ENCODE measurements around the gene KISS1. TPM values are rescaled to one million over a fixed set of nuclear protein-coding genes. Genes with fewer than 3 reads are reported as not detected.

KISS1 gene
- total and polyA plus RNA-seq, 4 experiments from 2014 or later = not detected

GRCh38 chr1:204157962-204158361 is 38.3 kb downstream of the KISS1 start:
- no peak overlapping the region for H3K4me3 Mint-ChIP-seq
- no peaks in the 10 kb centered on the region for H3K4me1 Mint-ChIP-seq
- Histone ChIP-seq H3K27me3 (ENCODE audit: insufficient read depth, low read length) (no peaks in the 10 kb centered on the region), H3K27ac (ENCODE audit: low read depth, low read length) (no peak overlapping the region), H3K36me3 (ENCODE audit: insufficient read depth, low read length) (no peaks in the 10 kb centered on the region), H3K9me3 (ENCODE audit: control insufficient read depth in 1 of 2, low read length in 2 of 2) (no peaks in the 10 kb centered on the region), H3K4me3 (ENCODE audit: low read length in 2 of 2) (no peak overlapping the region), H3K4me1 (ENCODE audit: insufficient read depth, low read length) (no peaks in the 10 kb centered on the region)
- intact Hi-C loops (cut with micrococcal nuclease) = no loop called here
- CTCF ChIA-PET (ENCODE audit: partially characterized antibody) = interaction anchor here (0.8 to 13.2 kb wide), 4 partner anchors 9 to 205 kb away, joined by 3 to 153 read pairs (median 5); no protein-coding TSS in a partner anchor
- H3K27ac Mint-ChIP-seq = peak overlapping the region in 1 of 7 donors; percentile 30
- H3K27me3 Mint-ChIP-seq = peaks cover 3 to 4% of the 10 kb centered on the region in 2 donors
- H3K9me3 Mint-ChIP-seq = no peaks in the 10 kb centered on the region
- DNase-seq = no peak
- no peaks in the 10 kb centered on the region for H3K36me3 Mint-ChIP-seq
- POLR2A ChIA-PET (ENCODE audit: partially characterized antibody) = no interaction called here

GRCh38 chr1:204155881-204156280 is 40.4 kb downstream of the KISS1 start:
- DNase-seq = no peak
- no peak overlapping the region for H3K27ac Mint-ChIP-seq
- intact Hi-C loops (cut with micrococcal nuclease) = no loop called here
- Histone ChIP-seq H3K4me3 (ENCODE audit: low read length in 2 of 2) (no peak overlapping the region), H3K27ac (ENCODE audit: low read depth, low read length) (no peak overlapping the region), H3K4me1 (ENCODE audit: insufficient read depth, low read length) (peaks cover 8% of the 10 kb centered on the region), H3K27me3 (ENCODE audit: insufficient read depth, low read length) (no peaks in the 10 kb centered on the region), H3K36me3 (ENCODE audit: insufficient read depth, low read length) (no peaks in the 10 kb centered on the region), H3K9me3 (ENCODE audit: control insufficient read depth in 1 of 2, low read length in 2 of 2) (no peaks in the 10 kb centered on the region)
- no peaks in the 10 kb centered on the region for H3K9me3 Mint-ChIP-seq
- H3K36me3 Mint-ChIP-seq = no peaks in the 10 kb centered on the region
- H3K4me3 Mint-ChIP-seq = no peak overlapping the region
- peaks cover 2% of the 10 kb centered on the region in 2 donors for H3K27me3 Mint-ChIP-seq
- peaks cover 0 to 1% (median 0%) of the 10 kb centered on the region in 4 donors for H3K4me1 Mint-ChIP-seq
- POLR2A ChIA-PET (ENCODE audit: partially characterized antibody) = no interaction called here
- CTCF ChIA-PET (ENCODE audit: partially characterized antibody) = interaction anchor here (13.2 kb wide), 1 partner anchor 207 kb away, joined by 153 read pairs; no protein-coding TSS in a partner anchor

GRCh38 chr1:204154568-204155255 is 41.6 kb downstream of the KISS1 start:
- Mint-ChIP-seq H3K27ac (peak overlapping the region in 1 of 7 donors; percentile 31), H3K4me3 (peak overlapping the region in 2 of 8 donors; percentile 30 to 36)

GRCh38 chr1:204153667-204154066 is 42.6 kb downstream of the KISS1 start:
- H3K4me3 ChIP-seq (ENCODE audit: low read length in 2 of 2) = no peak overlapping the region
- H3K27ac ChIP-seq (ENCODE audit: low read depth, low read length) = no peak overlapping the region
- Mint-ChIP-seq H3K4me1 (peaks cover 0 to 18% (median 3%) of the 10 kb centered on the region in 4 donors), H3K27ac (peak overlapping the region in 1 of 7 donors; percentile 51), H3K9me3 (no peaks in the 10 kb centered on the region), H3K27me3 (peaks cover 0 to 2% of the 10 kb centered on the region in 2 donors), H3K36me3 (no peaks in the 10 kb centered on the region), H3K4me3 (peak overlapping the region in 2 of 8 donors; percentile 10 to 48)
- H3K9me3 ChIP-seq (ENCODE audit: control insufficient read depth in 1 of 2, low read length in 2 of 2) = no peaks in the 10 kb centered on the region
- intact Hi-C loops (cut with micrococcal nuclease) = no loop called here
- POLR2A ChIA-PET (ENCODE audit: partially characterized antibody) = no interaction called here
- DNase-seq = no peak
- H3K36me3 ChIP-seq (ENCODE audit: insufficient read depth, low read length) = no peaks in the 10 kb centered on the region
- peaks cover 8% of the 10 kb centered on the region for H3K4me1 ChIP-seq (ENCODE audit: insufficient read depth, low read length)
- H3K27me3 ChIP-seq (ENCODE audit: insufficient read depth, low read length) = no peaks in the 10 kb centered on the region
- CTCF ChIA-PET (ENCODE audit: partially characterized antibody) = interaction anchor here (0.9 to 1.3 kb wide), 2 partner anchors 9 to 244 kb away, joined by 3 to 4 read pairs; no protein-coding TSS in a partner anchor

More at GRCh38 chr1:204154568-204155255, 41.6 kb downstream of the KISS1 start:
- H3K4me3 ChIP-seq (ENCODE audit: low read length in 2 of 2) = no peak overlapping the region
- peaks cover 8% of the 10 kb centered on the region for H3K4me1 ChIP-seq (ENCODE audit: insufficient read depth, low read length)
- intact Hi-C loops (cut with micrococcal nuclease) = no loop called here
- no peaks in the 10 kb centered on the region for H3K36me3 ChIP-seq (ENCODE audit: insufficient read depth, low read length)
- no peaks in the 10 kb centered on the region for H3K27me3 ChIP-seq (ENCODE audit: insufficient read depth, low read length)
- ChIA-PET POLR2A (ENCODE audit: partially characterized antibody) (no interaction called here), CTCF (ENCODE audit: partially characterized antibody) (interaction anchor here (0.9 kb wide), 1 partner anchor 8 kb away, joined by 4 read pairs; no protein-coding TSS in a partner anchor)
- no peak overlapping the region for H3K27ac ChIP-seq (ENCODE audit: low read depth, low read length)
- no peaks in the 10 kb centered on the region for H3K9me3 ChIP-seq (ENCODE audit: control insufficient read depth in 1 of 2, low read length in 2 of 2)
- H3K27me3 Mint-ChIP-seq = peaks cover 2% of the 10 kb centered on the region in 2 donors
- no peaks in the 10 kb centered on the region for H3K9me3 Mint-ChIP-seq
- DNase-seq = no peak
- no peaks in the 10 kb centered on the region for H3K36me3 Mint-ChIP-seq
- peaks cover 0 to 13% (median 3%) of the 10 kb centered on the region in 4 donors for H3K4me1 Mint-ChIP-seq

GRCh38 chr1:204152310-204153044 is 43.8 kb downstream of the KISS1 start:
- DNase-seq = no peak
- peak overlapping the region in 1 of 2 donors; percentile 49 for H3K4me3 ChIP-seq (ENCODE audit: low read length in 2 of 2)
- no peaks in the 10 kb centered on the region for H3K36me3 ChIP-seq (ENCODE audit: insufficient read depth, low read length)
- peaks cover 0 to 2% of the 10 kb centered on the region in 2 donors for H3K27me3 Mint-ChIP-seq
- H3K36me3 Mint-ChIP-seq = no peaks in the 10 kb centered on the region
- H3K27me3 ChIP-seq (ENCODE audit: insufficient read depth, low read length) = no peaks in the 10 kb centered on the region
- intact Hi-C loops (cut with micrococcal nuclease) = no loop called here
- peaks cover 8% of the 10 kb centered on the region for H3K4me1 ChIP-seq (ENCODE audit: insufficient read depth, low read length)
- H3K27ac ChIP-seq (ENCODE audit: low read depth, low read length) = no peak overlapping the region
- peak overlapping the region in 6 of 7 donors; percentile 35 to 80 (median 64) for H3K27ac Mint-ChIP-seq
- peak overlapping the region; percentile 67 to 85 (median 76) for H3K4me3 Mint-ChIP-seq
- POLR2A ChIA-PET (ENCODE audit: partially characterized antibody) = interaction anchor here (0.9 to 1.2 kb wide), 2 partner anchors 223 to 387 kb away, joined by 4 read pairs; partner anchors contain the start of gene LAX1
- H3K9me3 Mint-ChIP-seq = no peaks in the 10 kb centered on the region
- CTCF ChIA-PET (ENCODE audit: partially characterized antibody) = interaction anchor here (1.3 to 2.0 kb wide), 3 partner anchors 10 to 246 kb away, joined by 3 to 9 read pairs (median 6); no protein-coding TSS in a partner anchor
- H3K4me1 Mint-ChIP-seq = peaks cover 0 to 27% (median 3%) of the 10 kb centered on the region in 4 donors
- H3K9me3 ChIP-seq (ENCODE audit: control insufficient read depth in 1 of 2, low read length in 2 of 2) = no peaks in the 10 kb centered on the region

GRCh38 chr1:204151552-204152309 is 44.6 kb downstream of the KISS1 start, which contains the start of gene ETNK2:
TSS of gene ETNK2 (minus strand) at chr1:204152044. CDS start at chr1:204151852, 192 bp downstream.
- no peaks in the 10 kb centered on the region for H3K27me3 ChIP-seq (ENCODE audit: insufficient read depth, low read length)
- ChIA-PET CTCF (ENCODE audit: partially characterized antibody) (interaction anchor here (2.0 kb wide), 2 partner anchors 11 to 13 kb away, joined by 6 to 9 read pairs; no protein-coding TSS in a partner anchor), POLR2A (ENCODE audit: partially characterized antibody) (interaction anchor here (0.9 to 1.2 kb wide), 3 partner anchors 224 to 387 kb away, joined by 3 to 4 read pairs (median 4); partner anchors contain the start of gene LAX1)
- H3K4me1 ChIP-seq (ENCODE audit: insufficient read depth, low read length) = peaks cover 8% of the 10 kb centered on the region
- peak within 1 kb of the TSS in 6 of 7 donors; percentile 48 to 92 (median 74) for H3K27ac Mint-ChIP-seq
- H3K4me3 Mint-ChIP-seq = peak within 1 kb of the TSS; percentile 73 to 85 (median 77)
- H3K4me3 ChIP-seq (ENCODE audit: low read length in 2 of 2) = peak within 1 kb of the TSS in 1 of 2 donors; percentile 59
- H3K9me3 ChIP-seq (ENCODE audit: control insufficient read depth in 1 of 2, low read length in 2 of 2) = no peaks in the 10 kb centered on the region
- H3K27me3 Mint-ChIP-seq = peaks cover 0 to under 1% of the 10 kb centered on the region in 2 donors
- intact Hi-C loops (cut with micrococcal nuclease) = no loop called here
- no peaks in the 10 kb centered on the region for H3K36me3 Mint-ChIP-seq
- peak within 1 kb of the TSS; percentile 54 for H3K27ac ChIP-seq (ENCODE audit: low read depth, low read length)
- no peaks in the 10 kb centered on the region for H3K9me3 Mint-ChIP-seq
- no peaks in the 10 kb centered on the region for H3K36me3 ChIP-seq (ENCODE audit: insufficient read depth, low read length)
- peaks cover 0 to 28% (median 3%) of the 10 kb centered on the region in 4 donors for H3K4me1 Mint-ChIP-seq
- peak; percentile 60 to 77 (median 64) for DNase-seq
